AG04450 (cell line): Measurements from ENCODE around the gene CELF5. TPM values are rescaled to one million over a fixed set of nuclear protein-coding genes. Genes with fewer than 3 reads are reported as not detected.

ENCODE experiments used
- CTCF ChIA-PET: fragments of 300-600, 350-600 bp; formaldehyde crosslinking; extraction: SDS; loops from one replicate; lab custom pipeline; 2022; ENCODE audit warnings: antibody characterized with exemption, inconsistent platforms; lab: Charles Lee
- POLR2A ChIA-PET: fragments of 350-600 bp; formaldehyde crosslinking; extraction: SDS; loops from one replicate; lab custom pipeline; 2021; ENCODE audit warnings: antibody characterized with exemption, inconsistent platforms; lab: Yijun Ruan, JAX
- DNase-seq: peaks from one replicate; pipeline ENCODE4 v3.0.0-alpha.2; 2011; ENCODE audit warnings: low read depth, low spot score
- H3K27ac ChIP-seq: one replicate; pipeline ENCODE4 v1.5.1; 2012; ENCODE audit warnings: low read depth, low read length, control low read depth
- H3K27me3 ChIP-seq: one replicate; pipeline ENCODE4 v1.6.0; 2012; ENCODE audit warnings: low read length; ENCODE audit not compliant: control insufficient read depth, insufficient read depth
- H3K4me3 ChIP-seq: 2 replicates; pipeline ENCODE4 v1.5.1; 2011; ENCODE audit warnings: mild to moderate bottlenecking, low read depth, low read length, control low read depth
- H3K9me3 ChIP-seq: 2 replicates; pipeline ENCODE4 v1.5.1; 2012; ENCODE audit warnings: low read length; ENCODE audit not compliant: control insufficient read depth, insufficient read depth
- polyA plus RNA-seq: library from polyadenylated mRNA; depleted of rRNA; stranded (reverse); fragments of >200 nt; gene quantifications from 2 replicates; pipeline ENCODE4 v1.2.3, GENCODE V29; 2011
- TF ChIP-seq, protein P1 (sequence below): IDR thresholded peaks from 2 replicates; pipeline ENCODE4 v1.5.1; 2011; ENCODE audit warnings: low read depth, low read length, control low read depth, inconsistent platforms

Gene CELF5
- polyA plus RNA-seq, 1 experiment, result not detected

DNA sequence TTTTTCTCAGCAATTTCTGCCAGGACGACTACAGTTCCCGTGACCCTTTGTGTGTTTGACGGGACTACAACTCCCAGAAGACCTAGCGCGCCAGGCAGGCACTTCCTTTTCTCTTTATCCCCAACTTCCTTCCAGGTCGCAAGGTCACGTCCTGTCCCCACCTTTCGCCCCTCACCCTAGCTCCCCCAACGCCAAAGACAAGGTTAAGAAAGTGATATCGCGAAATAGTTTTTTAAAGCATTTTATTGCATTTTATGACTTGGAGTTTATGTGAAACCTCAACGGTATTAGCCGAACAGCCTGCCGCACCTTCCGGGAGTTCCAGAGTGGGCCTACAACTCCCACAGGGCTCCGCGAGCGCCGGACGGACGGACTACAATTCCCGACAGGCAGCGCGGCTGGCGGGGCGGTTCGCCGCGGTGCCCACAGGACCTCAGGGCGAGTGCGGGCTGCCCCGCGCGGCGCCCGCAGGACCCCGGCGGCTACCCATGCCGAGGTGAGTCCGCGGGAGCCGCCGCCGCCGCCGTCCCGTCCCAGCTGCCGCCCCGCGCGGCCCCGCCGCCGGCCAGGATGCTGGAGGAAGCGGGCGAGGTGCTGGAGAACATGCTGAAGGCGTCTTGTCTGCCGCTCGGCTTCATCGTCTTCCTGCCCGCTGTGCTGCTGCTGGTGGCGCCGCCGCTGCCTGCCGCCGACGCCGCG is 38.9 kb upstream of the CELF5 start, which contains the start of gene NCLN:
NCLN (plus strand) TSS at position 470 of the 699 bp plus-strand sequence; CDS start at position 571, 101 bp downstream.
- peak; percentile 81 for DNase-seq
- Histone ChIP-seq H3K4me3 (peak within 1 kb of the TSS; percentile 89), H3K27ac (peak within 1 kb of the TSS; percentile 47), H3K27me3 (no peaks in the 10 kb centered on the region), H3K9me3 (no peaks in the 10 kb centered on the region; the same call in 1 of the 2 replicates)
- POLR2A ChIA-PET, result no interaction called here
- CTCF ChIA-PET, result interaction anchor here (0.6 kb wide), 1 partner anchor 223 kb away, joined by 4 read pairs; no protein-coding TSS in a partner anchor
- TF ChIP-seq, protein P1, sequence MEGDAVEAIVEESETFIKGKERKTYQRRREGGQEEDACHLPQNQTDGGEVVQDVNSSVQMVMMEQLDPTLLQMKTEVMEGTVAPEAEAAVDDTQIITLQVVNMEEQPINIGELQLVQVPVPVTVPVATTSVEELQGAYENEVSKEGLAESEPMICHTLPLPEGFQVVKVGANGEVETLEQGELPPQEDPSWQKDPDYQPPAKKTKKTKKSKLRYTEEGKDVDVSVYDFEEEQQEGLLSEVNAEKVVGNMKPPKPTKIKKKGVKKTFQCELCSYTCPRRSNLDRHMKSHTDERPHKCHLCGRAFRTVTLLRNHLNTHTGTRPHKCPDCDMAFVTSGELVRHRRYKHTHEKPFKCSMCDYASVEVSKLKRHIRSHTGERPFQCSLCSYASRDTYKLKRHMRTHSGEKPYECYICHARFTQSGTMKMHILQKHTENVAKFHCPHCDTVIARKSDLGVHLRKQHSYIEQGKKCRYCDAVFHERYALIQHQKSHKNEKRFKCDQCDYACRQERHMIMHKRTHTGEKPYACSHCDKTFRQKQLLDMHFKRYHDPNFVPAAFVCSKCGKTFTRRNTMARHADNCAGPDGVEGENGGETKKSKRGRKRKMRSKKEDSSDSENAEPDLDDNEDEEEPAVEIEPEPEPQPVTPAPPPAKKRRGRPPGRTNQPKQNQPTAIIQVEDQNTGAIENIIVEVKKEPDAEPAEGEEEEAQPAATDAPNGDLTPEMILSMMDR, result no peak

GRCh38 chr19:3186160-3186688 is 38.2 kb upstream of the CELF5 start:
- no peaks in the 10 kb centered on the region; the same call in 1 of the 2 replicates for H3K9me3 ChIP-seq
- TF ChIP-seq, protein P1, result no peak
- DNase-seq, result no peak
- peak overlapping the region; percentile 89 for H3K4me3 ChIP-seq
- peak overlapping the region; percentile 11 for H3K27ac ChIP-seq
- ChIA-PET CTCF (no interaction called here), POLR2A (interaction anchor here (0.6 kb wide), 1 partner anchor 43 kb away, joined by 3 read pairs; no protein-coding TSS in a partner anchor)
- no peaks in the 10 kb centered on the region for H3K27me3 ChIP-seq

DNA sequence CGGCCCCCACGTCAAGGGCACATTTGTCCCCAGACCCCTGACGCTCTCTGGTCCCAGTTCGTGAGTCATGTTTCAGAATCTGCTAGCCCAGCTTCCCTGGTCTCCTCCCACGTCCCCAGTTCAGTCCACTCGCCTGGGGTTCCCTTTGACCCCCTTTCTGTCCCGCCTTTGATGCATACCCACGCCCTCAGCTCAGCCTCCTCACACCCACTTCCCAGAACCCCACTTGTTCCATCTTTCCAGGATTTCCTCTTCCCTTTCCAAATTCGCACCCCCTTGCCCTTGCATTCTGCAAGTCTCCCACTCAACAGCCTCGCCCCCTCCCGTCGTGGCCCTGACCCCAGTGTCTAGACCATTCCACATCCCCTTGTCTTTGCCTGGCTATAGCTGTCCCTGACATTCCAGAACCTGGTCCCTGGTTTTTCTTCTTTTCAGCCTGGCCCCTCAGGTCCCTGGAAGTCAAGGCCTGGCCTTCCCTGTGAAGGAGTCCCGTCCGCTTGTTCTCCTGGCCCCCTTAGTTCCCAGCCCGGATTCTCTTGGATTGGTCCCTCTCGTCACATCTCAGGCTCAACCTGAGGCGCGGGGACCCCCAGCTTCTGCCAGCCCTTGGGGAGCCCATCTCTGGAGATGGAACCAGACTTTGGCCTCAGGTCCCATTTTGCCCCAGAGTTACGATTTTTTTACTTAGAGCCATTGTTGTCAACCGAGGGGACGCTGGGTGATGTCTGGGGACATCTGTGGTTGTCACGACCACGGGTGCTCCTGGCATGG is 37.4 kb upstream of the CELF5 start:
- DNase-seq, result no peak
- H3K9me3 ChIP-seq, result no peaks in the 10 kb centered on the region; the same call in 1 of the 2 replicates
- no peak overlapping the region for H3K27ac ChIP-seq
- TF ChIP-seq, protein P1, result no peak
- CTCF ChIA-PET, result no interaction called here
- POLR2A ChIA-PET, result no interaction called here
- peak overlapping the region; percentile 89 for H3K4me3 ChIP-seq
- no peaks in the 10 kb centered on the region for H3K27me3 ChIP-seq

GRCh38 chr19:3187662-3188511 is 36.6 kb upstream of the CELF5 start:
- POLR2A ChIA-PET, result no interaction called here
- no peak overlapping the region for H3K4me3 ChIP-seq
- H3K9me3 ChIP-seq, result no peaks in the 10 kb centered on the region; the same call in 1 of the 2 replicates

More at GRCh38 chr19:3187662-3188511, 36.6 kb upstream of the CELF5 start:
- no peaks in the 10 kb centered on the region for H3K27me3 ChIP-seq
- TF ChIP-seq, protein P1, result no peak
- CTCF ChIA-PET, result no interaction called here
- H3K27ac ChIP-seq, result no peak overlapping the region
- DNase-seq, result no peak
